HEK293 (cell line): ENCODE data around the gene LRRC49.

Source experiments
- AEBP2 ChIP-seq: fragments of 450-650 bp; formaldehyde crosslinking; IDR thresholded peaks from 2 replicates; pipeline ENCODE4 v1.5.1; 2016; ENCODE audit warnings: missing biosample characterization, missing genetic modification characterization, borderline replicate concordance
- HIC1 ChIP-seq: fragments of 450-650 bp; formaldehyde crosslinking; IDR thresholded peaks from 2 replicates; pipeline ENCODE4 v1.5.1; 2016; ENCODE audit warnings: missing biosample characterization, missing genetic modification characterization
- KLF8 ChIP-seq: fragments of 450-650 bp; formaldehyde crosslinking; IDR thresholded peaks from 2 replicates; pipeline ENCODE4 v1.5.1; 2016; ENCODE audit warnings: missing biosample characterization, missing genetic modification characterization
- MZF1 ChIP-seq: fragments of 450-650 bp; formaldehyde crosslinking; IDR thresholded peaks from 2 replicates; pipeline ENCODE4 v1.5.1; 2017; ENCODE audit warnings: missing biosample characterization, missing genetic modification characterization, borderline replicate concordance
- OSR2 ChIP-seq: fragments of 450-650 bp; formaldehyde crosslinking; IDR thresholded peaks from 2 replicates; pipeline ENCODE4 v1.5.1; 2016; ENCODE audit warnings: missing biosample characterization, missing genetic modification characterization
- RBAK ChIP-seq: fragments of 450-650 bp; formaldehyde crosslinking; IDR thresholded peaks from 2 replicates; pipeline ENCODE4 v1.5.1; 2016; ENCODE audit warnings: missing biosample characterization, missing genetic modification characterization
- SP2 ChIP-seq: fragments of 450-650 bp; formaldehyde crosslinking; IDR thresholded peaks from 2 replicates; pipeline ENCODE4 v1.5.1; 2016; ENCODE audit warnings: missing biosample characterization, missing genetic modification characterization
- WT1 ChIP-seq: fragments of 450-650 bp; formaldehyde crosslinking; IDR thresholded peaks from 2 replicates; pipeline ENCODE4 v1.5.1; 2016; ENCODE audit warnings: missing biosample characterization, missing genetic modification characterization
- YY1 ChIP-seq: fragments of 450-650 bp; formaldehyde crosslinking; IDR thresholded peaks from 2 replicates; pipeline ENCODE4 v1.5.1; 2018; ENCODE audit warnings: missing biosample characterization, missing genetic modification characterization
- ZBTB20 ChIP-seq: fragments of 450-650 bp; formaldehyde crosslinking; IDR thresholded peaks from 2 replicates; pipeline ENCODE4 v1.5.1; 2016; ENCODE audit warnings: missing biosample characterization, missing genetic modification characterization
- ZFHX2 ChIP-seq: fragments of 450-650 bp; formaldehyde crosslinking; conservative IDR thresholded peaks from 2 replicates; pipeline ENCODE4 v1.5.1; 2016; ENCODE audit warnings: missing biosample characterization, missing genetic modification characterization
- ZFP69B ChIP-seq: fragments of 450-650 bp; formaldehyde crosslinking; IDR thresholded peaks from 2 replicates; pipeline ENCODE4 v1.5.1; 2016; ENCODE audit warnings: missing biosample characterization, missing genetic modification characterization
- ZNF132 ChIP-seq: fragments of 450-650 bp; formaldehyde crosslinking; IDR thresholded peaks from 2 replicates; pipeline ENCODE4 v1.5.1; 2017; ENCODE audit warnings: missing biosample characterization, missing genetic modification characterization, borderline replicate concordance
- ZNF169 ChIP-seq: fragments of 450-650 bp; formaldehyde crosslinking; IDR thresholded peaks from 2 replicates; pipeline ENCODE4 v1.5.1; 2016; ENCODE audit warnings: missing biosample characterization, missing genetic modification characterization
- ZNF19 ChIP-seq: fragments of 450-650 bp; formaldehyde crosslinking; IDR thresholded peaks from 2 replicates; pipeline ENCODE4; 2016; ENCODE audit warnings: missing biosample characterization, missing genetic modification characterization, low read depth
- ZNF280D ChIP-seq: fragments of 450-650 bp; formaldehyde crosslinking; IDR thresholded peaks from 2 replicates; pipeline ENCODE4 v1.5.1; 2016; ENCODE audit warnings: missing biosample characterization, missing genetic modification characterization
- ZNF302 ChIP-seq: fragments of 450-650 bp; formaldehyde crosslinking; IDR thresholded peaks from 2 replicates; pipeline ENCODE4 v1.5.1; 2016; ENCODE audit warnings: missing biosample characterization, missing genetic modification characterization, low read depth
- ZNF324 ChIP-seq: fragments of 450-650 bp; formaldehyde crosslinking; IDR thresholded peaks from 2 replicates; pipeline ENCODE4 v1.5.1; 2016; ENCODE audit warnings: missing biosample characterization, missing genetic modification characterization
- ZNF350 ChIP-seq: fragments of 450-650 bp; formaldehyde crosslinking; IDR thresholded peaks from 2 replicates; pipeline ENCODE4 v1.5.0; 2017; ENCODE audit warnings: missing biosample characterization, mild to moderate bottlenecking, missing genetic modification characterization
- ZNF362 ChIP-seq: fragments of 450-650 bp; formaldehyde crosslinking; IDR thresholded peaks from 2 replicates; pipeline ENCODE4 v1.5.1; 2016; ENCODE audit warnings: missing biosample characterization, missing genetic modification characterization
- ZNF449 ChIP-seq: fragments of 450-650 bp; formaldehyde crosslinking; IDR thresholded peaks from 2 replicates; pipeline ENCODE4 v1.5.1; 2017; ENCODE audit warnings: missing biosample characterization, mild to moderate bottlenecking, missing genetic modification characterization, moderate library complexity
- ZNF48 ChIP-seq: fragments of 450-650 bp; formaldehyde crosslinking; IDR thresholded peaks from 2 replicates; pipeline ENCODE4 v1.5.1; 2016; ENCODE audit warnings: missing biosample characterization, missing genetic modification characterization
- ZNF530 ChIP-seq: fragments of 450-650 bp; formaldehyde crosslinking; IDR thresholded peaks from 2 replicates; pipeline ENCODE4 v1.5.1; 2016; ENCODE audit warnings: low read depth, missing biosample characterization, missing genetic modification characterization
- ZNF548 ChIP-seq: fragments of 450-650 bp; formaldehyde crosslinking; IDR thresholded peaks from 2 replicates; pipeline ENCODE4 v1.5.1; 2016; ENCODE audit warnings: missing biosample characterization, missing genetic modification characterization
- ZNF623 ChIP-seq: fragments of 450-650 bp; formaldehyde crosslinking; IDR thresholded peaks from 2 replicates; pipeline ENCODE4 v1.5.1; 2016; ENCODE audit warnings: missing biosample characterization, missing genetic modification characterization
- ZNF639 ChIP-seq: fragments of 450-650 bp; formaldehyde crosslinking; IDR thresholded peaks from 2 replicates; pipeline ENCODE4 v1.5.1; 2016; ENCODE audit warnings: missing biosample characterization, missing genetic modification characterization
- ZNF768 ChIP-seq: fragments of 450-650 bp; formaldehyde crosslinking; IDR thresholded peaks from 2 replicates; pipeline ENCODE4 v1.5.1; 2018; ENCODE audit warnings: missing biosample characterization, mild to moderate bottlenecking, missing genetic modification characterization
- ZNF777 ChIP-seq: fragments of 450-650 bp; formaldehyde crosslinking; IDR thresholded peaks from 2 replicates; pipeline ENCODE4 v1.5.1; 2017; ENCODE audit warnings: missing biosample characterization, missing genetic modification characterization, borderline replicate concordance
- ZSCAN23 ChIP-seq: fragments of 450-650 bp; formaldehyde crosslinking; IDR thresholded peaks from 2 replicates; pipeline ENCODE4 v1.5.1; 2016; ENCODE audit warnings: missing biosample characterization, missing genetic modification characterization

Gene LRRC49

GRCh38 chr15:70853973-70854665, 38.5 kb upstream of the LRRC49 start, which contains the start of gene LARP6 (continued):
- TF ChIP-seq ZNF280D (tag by site-specific recombination) (no peak), WT1 (no peak), ZSCAN23 (tag by site-specific recombination) (no peak), ZNF350 (tag by site-specific recombination) (no peak), ZFP69B (tag by site-specific recombination) (no peak), ZBTB20 (tag by site-specific recombination) (peak; percentile 51), SP2 (peak; percentile 27; the same call in 1 of the 2 replicates), ZNF777 (tag by site-specific recombination) (no peak), ZNF19 (no peak), ZNF362 (tag by site-specific recombination) (no peak), OSR2 (tag by site-specific recombination) (no peak), KLF8 (tag by site-specific recombination) (no peak; the same call in 1 of the 2 replicates), ZNF530 (tag by site-specific recombination) (no peak), AEBP2 (tag by site-specific recombination) (no peak), ZNF169 (tag by site-specific recombination) (no peak), ZNF132 (no peak), YY1 (tag by site-specific recombination) (no peak), ZNF48 (tag by site-specific recombination) (no peak), HIC1 (no peak), ZNF639 (tag by site-specific recombination) (no peak), ZNF623 (no peak), MZF1 (peak; percentile 38; the same call in 1 of the 2 replicates), ZNF548 (tag by site-specific recombination) (no peak), ZNF324 (tag by site-specific recombination) (peak; percentile 36; the same call in 1 of the 2 replicates), ZFHX2 (tag by site-specific recombination) (peak; percentile 49), ZNF302 (no peak), ZNF768 (no peak), RBAK (no peak), ZNF449 (tag by site-specific recombination) (no peak)
